A549 (cell line): ENCODE results near the gene GALNT16. TPM values are rescaled to one million over a fixed set of nuclear protein-coding genes. Genes with fewer than 3 reads are reported as not detected.

Experiments
- ATAC-seq, 2 experiments: fragments of 200-7000 bp in 1 of 2; fragments of >200 bp in 1 of 2; cut with Nextera tagmentation in 1 of 2; cut with Tn5 transposase in 1 of 2; 3 replicates each; pipeline versions ENCODE4 v1.8.0 to v1.9.1; 2018 to 2020; ENCODE audit warnings: mild to moderate bottlenecking in 1 of 2, moderate library complexity in 1 of 2
- CTCF ChIA-PET: fragments of 300-600 bp; sonication (Branson Sonifier 250); formaldehyde crosslinking; extraction: SDS; loops from one replicate; lab custom pipeline; 2021; ENCODE audit warnings: antibody characterized with exemption, inconsistent platforms; lab: Yijun Ruan, JAX
- POLR2A ChIA-PET: fragments of 350-600 bp; formaldehyde crosslinking; extraction: SDS; loops from one replicate; lab custom pipeline; 2021; ENCODE audit warnings: antibody characterized with exemption, inconsistent platforms; lab: Yijun Ruan, JAX
- DNase-seq, 2 experiments: peaks; one replicate each; pipeline versions ENCODE4 v3.0.0 to v3.0.0-alpha.2; 2011 to 2016; ENCODE audit warnings: low read depth in 1 of 2, low spot score in 1 of 2
- FAIRE-seq: peaks from 2 replicates; lab custom pipeline; 2011; peaks lifted over from hg19 to GRCh38; lab: Jason Lieb, UNC
- H3K27ac ChIP-seq, 2 experiments: fragments of >200 bp; sonication (Bioruptor Twin); formaldehyde crosslinking; 3 replicates each; pipeline ENCODE4 v1.5.1; 2016 to 2017
- H3K4me1 ChIP-seq: fragments of >200 bp; sonication (Bioruptor Twin); formaldehyde crosslinking; 3 replicates; pipeline ENCODE4 v1.6.1; 2016
- H3K4me2 ChIP-seq: fragments of >200 bp; sonication (Bioruptor Twin); formaldehyde crosslinking; 3 replicates; pipeline ENCODE4 v1.6.1; 2016
- H3K4me3 ChIP-seq: fragments of >200 bp; sonication (Bioruptor Twin); formaldehyde crosslinking; 3 replicates; pipeline ENCODE4 v1.5.1; 2016
- H3K9me3 ChIP-seq: fragments of >200 bp; sonication (Bioruptor Twin); formaldehyde crosslinking; 3 replicates; pipeline ENCODE4 v1.6.1; 2016
- BCL3 ChIP-seq: fragments of >200 bp; sonication (Bioruptor Twin); formaldehyde crosslinking; IDR thresholded peaks from 3 replicates; pipeline ENCODE4 v1.6.1; 2016
- CBX2 ChIP-seq: fragments of 200-600 bp; sonication (generic); IDR thresholded peaks from 2 replicates; pipeline ENCODE4 v1.6.1; 2016; ENCODE audit warnings: low read depth, mild to moderate bottlenecking, borderline replicate concordance
- CEBPB ChIP-seq, 2 experiments: fragments of >200 bp in 1 of 2; sonication (Bioruptor Twin) in 1 of 2; formaldehyde crosslinking in 1 of 2; IDR thresholded peaks; 2 replicates each; pipeline ENCODE4 v1.6.1; 2012 to 2016
- CHD2 ChIP-seq: fragments of 150-350 bp; IDR thresholded peaks from 2 replicates; pipeline ENCODE4 v1.6.1; 2014; ENCODE audit warnings: low read length; ENCODE audit not compliant: partially characterized antibody
- EHMT2 ChIP-seq: fragments of 200-600 bp; sonication (generic); IDR thresholded peaks from 2 replicates; pipeline ENCODE4 v1.6.1; 2016; ENCODE audit warnings: antibody characterized with exemption, low read depth, mild to moderate bottlenecking, moderate library complexity
- ELK1 ChIP-seq: fragments of 150-350 bp; IDR thresholded peaks from 2 replicates; pipeline ENCODE4 v1.6.1; 2014; ENCODE audit warnings: low read depth, mild to moderate bottlenecking, low read length
- JUNB ChIP-seq: fragments of >200 bp; sonication (Bioruptor Twin); formaldehyde crosslinking; IDR thresholded peaks from 2 replicates; pipeline ENCODE4 v1.6.1; 2016
- MAFK ChIP-seq: fragments of 450-650 bp; IDR thresholded peaks from 2 replicates; pipeline ENCODE4 v1.6.1; 2014; ENCODE audit not compliant: partially characterized antibody
- MAZ ChIP-seq: fragments of 150-350 bp; IDR thresholded peaks from 2 replicates; pipeline ENCODE4 v1.6.1; 2014; ENCODE audit warnings: antibody characterized with exemption, low read depth, low read length, borderline replicate concordance
- RCOR1 ChIP-seq: fragments of 150-350 bp; IDR thresholded peaks from 2 replicates; pipeline ENCODE4 v1.6.1; 2014; ENCODE audit warnings: antibody characterized with exemption, low read length, low read depth
- RFX5 ChIP-seq: fragments of 450-650 bp; IDR thresholded peaks from 2 replicates; pipeline ENCODE4 v1.7.1; 2014; ENCODE audit warnings: antibody characterized with exemption, mild to moderate bottlenecking, moderate library complexity
- RNF2 ChIP-seq: fragments of 200-600 bp; sonication (generic); IDR thresholded peaks from 2 replicates; pipeline ENCODE4 v1.6.1; 2016; ENCODE audit warnings: low read depth, mild to moderate bottlenecking, antibody characterized with exemption, moderate library complexity, borderline replicate concordance
- ZNF302 ChIP-seq: fragments of 250-450 bp; sonication (Bioruptor Pico); IDR thresholded peaks from 2 replicates; pipeline ENCODE4 v1.9.0; 2021; ENCODE audit warnings: inconsistent platforms, mild to moderate bottlenecking, moderate library complexity
- WGBS: methylation state at CpG from one replicate; pipeline ENCODE4 v1.1.6; 2017; ENCODE audit errors: missing lambda C conversion rate; 5-methylcytosine and 5-hydroxymethylcytosine counted together
- polyA plus RNA-seq, 4 experiments: library from polyadenylated mRNA; depleted of rRNA in 3 of 4; stranded (reverse); fragments of >200 nt; fragmentation: RNase III in 1 of 4; extraction: RNeasy Plus Mini Kit Qiagen cat#74134 plus additional on column Dnase treatment in 1 of 4; gene quantifications; 2 replicates in 3 of 4; 3 replicates in 1 of 4; pipeline ENCODE4 v1.2.3, GENCODE V29; 2011 to 2017
- TF ChIP-seq, protein P1 (sequence below): fragments of 250-450 bp; sonication (Bioruptor Pico); IDR thresholded peaks from 2 replicates; pipeline ENCODE4 v1.5.0; 2020; ENCODE audit warnings: low read depth, mild to moderate bottlenecking, moderate library complexity
- TF ChIP-seq, protein P2 (sequence below): fragments of 450-650 bp; IDR thresholded peaks from 2 replicates; pipeline ENCODE4 v1.6.1; 2014; ENCODE audit warnings: antibody characterized with exemption
- TF ChIP-seq, protein P3 (sequence below): fragments of >200 bp; sonication (Bioruptor Twin); formaldehyde crosslinking; IDR thresholded peaks from 3 replicates; pipeline ENCODE4 v1.5.1; 2016
- TF ChIP-seq, protein P4 (sequence below): fragments of 200-600 bp; sonication (generic); IDR thresholded peaks from 2 replicates; pipeline ENCODE4 v1.6.1; 2016; ENCODE audit warnings: antibody characterized with exemption, mild to moderate bottlenecking, moderate library complexity

Gene GALNT16
- polyA plus RNA-seq, 2 of the 4 experiments (the other 2 are of a cell fraction) = 2.8 to 3.4 TPM

DNA sequence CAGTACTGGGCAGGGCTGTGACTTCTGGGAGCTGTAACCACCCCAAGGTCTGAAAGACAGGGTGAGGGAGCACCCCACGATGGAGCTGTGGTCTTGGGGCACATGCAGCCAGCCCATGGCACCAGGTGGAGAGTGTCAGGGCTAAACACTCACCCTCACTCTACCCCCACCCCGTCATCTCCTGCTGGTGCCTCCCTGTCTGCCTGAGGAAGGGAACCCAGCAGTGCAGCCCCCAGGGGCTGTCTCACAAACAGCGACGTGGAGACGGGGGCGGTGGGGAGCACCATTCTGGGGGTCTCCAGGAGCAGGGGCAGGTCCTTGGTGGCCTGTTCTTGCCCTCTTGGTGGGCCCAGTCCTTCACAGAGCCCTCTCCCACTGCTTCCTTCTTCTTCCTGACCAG, 74.6 kb downstream of the GALNT16 start (continued):
- TF ChIP-seq EHMT2 = no peak

- ATAC-seq (no peak), DNase-seq (no peak)
- POLR2A ChIA-PET = no interaction called here
- 58% methylated on average over 6 of the region's 6 CpGs for WGBS
- no peak overlapping the region for H3K4me2 ChIP-seq
- TF ChIP-seq ZNF302 (CRISPR knock-in tag) = no peak
- no peak for TF ChIP-seq ELK1
- TF ChIP-seq CBX2 = no peak
- TF ChIP-seq, protein P1, sequence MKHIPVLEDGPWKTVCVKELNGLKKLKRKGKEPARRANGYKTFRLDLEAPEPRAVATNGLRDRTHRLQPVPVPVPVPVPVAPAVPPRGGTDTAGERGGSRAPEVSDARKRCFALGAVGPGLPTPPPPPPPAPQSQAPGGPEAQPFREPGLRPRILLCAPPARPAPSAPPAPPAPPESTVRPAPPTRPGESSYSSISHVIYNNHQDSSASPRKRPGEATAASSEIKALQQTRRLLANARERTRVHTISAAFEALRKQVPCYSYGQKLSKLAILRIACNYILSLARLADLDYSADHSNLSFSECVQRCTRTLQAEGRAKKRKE (CRISPR knock-in tag) = no peak
- no peak for TF ChIP-seq RNF2
- no peak for TF ChIP-seq MAZ
- no peak for TF ChIP-seq BCL3
- TF ChIP-seq, protein P2, sequence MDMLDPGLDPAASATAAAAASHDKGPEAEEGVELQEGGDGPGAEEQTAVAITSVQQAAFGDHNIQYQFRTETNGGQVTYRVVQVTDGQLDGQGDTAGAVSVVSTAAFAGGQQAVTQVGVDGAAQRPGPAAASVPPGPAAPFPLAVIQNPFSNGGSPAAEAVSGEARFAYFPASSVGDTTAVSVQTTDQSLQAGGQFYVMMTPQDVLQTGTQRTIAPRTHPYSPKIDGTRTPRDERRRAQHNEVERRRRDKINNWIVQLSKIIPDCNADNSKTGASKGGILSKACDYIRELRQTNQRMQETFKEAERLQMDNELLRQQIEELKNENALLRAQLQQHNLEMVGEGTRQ = no peak
- TF ChIP-seq, protein P3, sequence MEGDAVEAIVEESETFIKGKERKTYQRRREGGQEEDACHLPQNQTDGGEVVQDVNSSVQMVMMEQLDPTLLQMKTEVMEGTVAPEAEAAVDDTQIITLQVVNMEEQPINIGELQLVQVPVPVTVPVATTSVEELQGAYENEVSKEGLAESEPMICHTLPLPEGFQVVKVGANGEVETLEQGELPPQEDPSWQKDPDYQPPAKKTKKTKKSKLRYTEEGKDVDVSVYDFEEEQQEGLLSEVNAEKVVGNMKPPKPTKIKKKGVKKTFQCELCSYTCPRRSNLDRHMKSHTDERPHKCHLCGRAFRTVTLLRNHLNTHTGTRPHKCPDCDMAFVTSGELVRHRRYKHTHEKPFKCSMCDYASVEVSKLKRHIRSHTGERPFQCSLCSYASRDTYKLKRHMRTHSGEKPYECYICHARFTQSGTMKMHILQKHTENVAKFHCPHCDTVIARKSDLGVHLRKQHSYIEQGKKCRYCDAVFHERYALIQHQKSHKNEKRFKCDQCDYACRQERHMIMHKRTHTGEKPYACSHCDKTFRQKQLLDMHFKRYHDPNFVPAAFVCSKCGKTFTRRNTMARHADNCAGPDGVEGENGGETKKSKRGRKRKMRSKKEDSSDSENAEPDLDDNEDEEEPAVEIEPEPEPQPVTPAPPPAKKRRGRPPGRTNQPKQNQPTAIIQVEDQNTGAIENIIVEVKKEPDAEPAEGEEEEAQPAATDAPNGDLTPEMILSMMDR = no peak
- no peak for TF ChIP-seq CHD2
- no peak for TF ChIP-seq MAFK
- TF ChIP-seq CEBPB (IDR thresholded peaks at IDR 0.05) = no peak
- TF ChIP-seq RFX5 = no peak
- no peak for TF ChIP-seq RCOR1
- TF ChIP-seq, protein P4, sequence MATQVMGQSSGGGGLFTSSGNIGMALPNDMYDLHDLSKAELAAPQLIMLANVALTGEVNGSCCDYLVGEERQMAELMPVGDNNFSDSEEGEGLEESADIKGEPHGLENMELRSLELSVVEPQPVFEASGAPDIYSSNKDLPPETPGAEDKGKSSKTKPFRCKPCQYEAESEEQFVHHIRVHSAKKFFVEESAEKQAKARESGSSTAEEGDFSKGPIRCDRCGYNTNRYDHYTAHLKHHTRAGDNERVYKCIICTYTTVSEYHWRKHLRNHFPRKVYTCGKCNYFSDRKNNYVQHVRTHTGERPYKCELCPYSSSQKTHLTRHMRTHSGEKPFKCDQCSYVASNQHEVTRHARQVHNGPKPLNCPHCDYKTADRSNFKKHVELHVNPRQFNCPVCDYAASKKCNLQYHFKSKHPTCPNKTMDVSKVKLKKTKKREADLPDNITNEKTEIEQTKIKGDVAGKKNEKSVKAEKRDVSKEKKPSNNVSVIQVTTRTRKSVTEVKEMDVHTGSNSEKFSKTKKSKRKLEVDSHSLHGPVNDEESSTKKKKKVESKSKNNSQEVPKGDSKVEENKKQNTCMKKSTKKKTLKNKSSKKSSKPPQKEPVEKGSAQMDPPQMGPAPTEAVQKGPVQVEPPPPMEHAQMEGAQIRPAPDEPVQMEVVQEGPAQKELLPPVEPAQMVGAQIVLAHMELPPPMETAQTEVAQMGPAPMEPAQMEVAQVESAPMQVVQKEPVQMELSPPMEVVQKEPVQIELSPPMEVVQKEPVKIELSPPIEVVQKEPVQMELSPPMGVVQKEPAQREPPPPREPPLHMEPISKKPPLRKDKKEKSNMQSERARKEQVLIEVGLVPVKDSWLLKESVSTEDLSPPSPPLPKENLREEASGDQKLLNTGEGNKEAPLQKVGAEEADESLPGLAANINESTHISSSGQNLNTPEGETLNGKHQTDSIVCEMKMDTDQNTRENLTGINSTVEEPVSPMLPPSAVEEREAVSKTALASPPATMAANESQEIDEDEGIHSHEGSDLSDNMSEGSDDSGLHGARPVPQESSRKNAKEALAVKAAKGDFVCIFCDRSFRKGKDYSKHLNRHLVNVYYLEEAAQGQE = no peak
- TF ChIP-seq JUNB = no peak
- TF ChIP-seq, all 56 proteins: peak for 0
- no peak overlapping the region for H3K4me3 ChIP-seq
- no peak overlapping the region for H3K27ac ChIP-seq
- FAIRE-seq = no peak
- CTCF ChIA-PET = interaction anchor here (1.9 to 2.4 kb wide), 2 partner anchors 11 to 12 kb away, joined by 7 to 9 read pairs; no protein-coding TSS in a partner anchor
- no peaks in the 10 kb centered on the region for H3K9me3 ChIP-seq
- no peaks in the 10 kb centered on the region for H3K4me1 ChIP-seq
Measured at GRCh38 chr14:69335371-69335771, 75.4 kb downstream of the GALNT16 start.
